Measurements from ENCODE around the gene MYO18A. TPM values are rescaled to one million over a fixed set of nuclear protein-coding genes. Genes with fewer than 3 reads are reported as not detected.

Gene MYO18A
- total and polyA plus RNA-seq, 2 of the 4 experiments (the other 2 are of a cell fraction) = 22.4 to 39.1 TPM

DNA sequence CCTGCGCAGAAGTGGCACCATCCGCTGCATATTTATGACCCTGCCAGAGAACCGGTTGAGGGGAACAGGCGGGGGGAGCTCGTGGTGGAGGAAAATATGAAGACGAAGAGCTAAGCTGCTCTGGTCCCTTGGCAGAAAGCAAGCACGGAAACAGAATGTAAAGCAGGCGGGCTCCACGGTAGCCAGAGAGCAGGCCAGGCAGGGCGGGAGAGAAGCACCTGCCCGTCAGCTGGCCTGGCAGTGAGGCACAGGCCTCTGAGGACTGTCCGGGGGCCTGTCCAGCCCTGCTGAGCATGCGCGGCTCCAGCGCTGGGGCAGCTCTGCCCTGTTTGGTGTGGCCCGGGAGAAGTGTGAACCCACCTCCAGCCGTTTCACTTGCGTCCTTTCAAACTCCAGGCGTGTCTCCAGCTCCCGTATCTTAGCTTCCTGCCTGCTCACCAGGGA lies 90.6 kb downstream of the MYO18A start:
- H3K4me2 ChIP-seq (ENCODE audit: low read depth, low read length) = no peak overlapping the region
- H4K91ac ChIP-seq (ENCODE audit: insufficient read depth, low read depth, low read length) = no peak overlapping the region
- dilution Hi-C loops (cut with HindIII; ENCODE audit: low sequenced_read_pairs, unreplicated experiment) (no loop called here), in situ Hi-C loops (cut with MboI; ENCODE audit: low sequenced_read_pairs) (no loop called here), intact Hi-C loops (cut with micrococcal nuclease) (no loop called here)
- no peaks in the 10 kb centered on the region; the same call in 1 of the 2 replicates for H3K4me1 ChIP-seq (ENCODE audit: control insufficient read depth, insufficient read depth, low read length)
- no peak overlapping the region for H2AFZ ChIP-seq (replicated peaks; ENCODE audit: low read length, poor library complexity)
- no peak for DNase-seq
- H2AK5ac ChIP-seq (ENCODE audit: low read depth, low read length) = no peak overlapping the region
- H3K27me3 ChIP-seq (ENCODE audit: control insufficient read depth, insufficient read depth, low read length) = no peaks in the 10 kb centered on the region
- 69% methylated on average over 4 of the region's 20 CpGs; no CpG with 5 or more reads in 1 of the 2 experiments for WGBS, 2 experiments (ENCODE audit: extremely low coverage in 2 of 2, insufficient read length in 1 of 2)
- H3K79me1 ChIP-seq (ENCODE audit: low read depth in 1 of 2, low read length in 2 of 2) = no peaks in the 10 kb centered on the region
- no peak overlapping the region for H2BK120ac ChIP-seq (ENCODE audit: low read depth, low read length)
- no peak overlapping the region for H2BK20ac ChIP-seq (ENCODE audit: low read depth, low read length)
- H3K4me3 ChIP-seq (ENCODE audit: insufficient read depth, low read depth, low read length) = no peak overlapping the region
- H2BK5ac ChIP-seq (ENCODE audit: low read depth, low read length, poor library complexity, severe bottlenecking) = no peak overlapping the region
- no peaks in the 10 kb centered on the region for H3K9me3 ChIP-seq (ENCODE audit: control insufficient read depth, insufficient read depth, low read length)
- no peaks in the 10 kb centered on the region; the same call in 1 of the 2 replicates for H4K20me1 ChIP-seq (ENCODE audit: insufficient read depth, low read length)
- no peak overlapping the region for H3K9ac ChIP-seq (ENCODE audit: low read depth, low read length)
- peaks cover 73% of the 10 kb centered on the region for H3K36me3 ChIP-seq (ENCODE audit: control insufficient read depth, insufficient read depth, low read length)
- H2AK9ac ChIP-seq (replicated peaks; ENCODE audit: low read depth, low read length, poor library complexity) = no peak overlapping the region
- H3K23ac ChIP-seq (ENCODE audit: low read depth, low read length) = no peak overlapping the region
- ChIA-PET POLR2A (ENCODE audit: unreplicated experiment) (no interaction called here), CTCF (no interaction called here)
- H3K4ac ChIP-seq (ENCODE audit: low read depth, low read length) = no peak overlapping the region
- no peak overlapping the region for H4K5ac ChIP-seq (ENCODE audit: low read depth, low read length)
- no peak overlapping the region for H3K56ac ChIP-seq (ENCODE audit: extremely low read depth, insufficient read depth, low read length)
- no TSS peak for BruUV-seq (replicated peaks)
- no peak overlapping the region for H3K14ac ChIP-seq (replicated peaks; ENCODE audit: low read depth, low read length)
- no peak overlapping the region for H4K8ac ChIP-seq (ENCODE audit: low read depth in 2 of 2, low read length in 2 of 2)
- ATAC-seq (ENCODE audit: low read depth) = no peak
- no peak overlapping the region for H3K27ac ChIP-seq (ENCODE audit: insufficient read depth, low read length)
- H2BK15ac ChIP-seq (ENCODE audit: low read depth, low read length) = no peak overlapping the region
- H3K9me1 ChIP-seq (ENCODE audit: insufficient read depth, low read length) = no peaks in the 10 kb centered on the region
- no peak overlapping the region for H3K18ac ChIP-seq (ENCODE audit: low read depth, low read length)
- no peak for TF ChIP-seq MAZ (IDR thresholded peaks at IDR 0.05; ENCODE audit: borderline replicate concordance, low read depth, low read length)
- TF ChIP-seq CHD1 (IDR thresholded peaks at IDR 0.05; ENCODE audit: low read depth, low read length) = no peak
- no peak for TF ChIP-seq BHLHE40 (IDR thresholded peaks at IDR 0.05; ENCODE audit: low read depth, low read length)
- no peak for TF ChIP-seq SMC3 (IDR thresholded peaks at IDR 0.05; ENCODE audit: low read depth, low read length)
- no peak for TF ChIP-seq USF2 (IDR thresholded peaks at IDR 0.05; ENCODE audit: low read depth, low read length)
- no peak for TF ChIP-seq ELK1 (IDR thresholded peaks at IDR 0.05; ENCODE audit: borderline replicate concordance, low read depth, low read length)
- TF ChIP-seq RFX5 (IDR thresholded peaks at IDR 0.05; ENCODE audit: low read depth, low read length) = no peak
- no peak for TF ChIP-seq MAFK (IDR thresholded peaks at IDR 0.05; ENCODE audit: low read depth, low read length)
- TF ChIP-seq FOS (IDR thresholded peaks at IDR 0.05; ENCODE audit: low read depth, low read length) = no peak
- no peak for TF ChIP-seq CTCF (conservative IDR thresholded peaks at IDR 0.05; ENCODE audit: low read depth, low read length)

Measured in IMR-90 (cell line).